SK-N-MC (cell line): ENCODE data around the gene C1QBP.

ENCODE experiments used
- DNase-seq: peaks from one replicate; pipeline ENCODE4 v3.0.0-alpha.2; 2011; ENCODE audit warnings: low read depth, low spot score
- H3K27ac ChIP-seq: fragments of 200-600 bp; sonication (generic); 2 replicates; pipeline ENCODE4 v1.5.1; 2016; ENCODE audit warnings: mixed run types
- H3K36me3 ChIP-seq: fragments of 200-600 bp; sonication (generic); 2 replicates; pipeline ENCODE4 v1.6.1; 2017; ENCODE audit warnings: antibody characterized with exemption, low read length, mixed read lengths; ENCODE audit not compliant: insufficient read depth
- H3K4me3 ChIP-seq: fragments of 200-600 bp; sonication (generic); 2 replicates; pipeline ENCODE4 v1.5.1; 2016
- H3K9ac ChIP-seq: fragments of 200-600 bp; sonication (generic); 2 replicates; pipeline ENCODE4 v1.8.0; 2017; ENCODE audit warnings: mixed run types, mixed read lengths; ENCODE audit not compliant: insufficient read length
- H3K9me3 ChIP-seq: fragments of 200-600 bp; sonication (generic); 2 replicates; pipeline ENCODE4 v1.6.1; 2017; ENCODE audit warnings: low read depth, mild to moderate bottlenecking, antibody characterized with exemption, low read length, moderate library complexity, mixed read lengths
- EZH2 ChIP-seq: fragments of 200-600 bp; sonication (generic); IDR thresholded peaks from one replicate; pipeline ENCODE4 v1.6.1; 2017; ENCODE audit warnings: antibody characterized with exemption
- FOXP2 ChIP-seq: optimal IDR thresholded peaks from 2 replicates; pipeline ENCODE3; 2011; ENCODE audit warnings: mild to moderate bottlenecking, moderate library complexity; ENCODE audit not compliant: insufficient read depth; ENCODE audit errors: extremely low read length, control extremely low read depth
- POLR2AphosphoS5 ChIP-seq: IDR thresholded peaks from 2 replicates; pipeline ENCODE4 v1.6.1; 2012; ENCODE audit warnings: mild to moderate bottlenecking, low read depth, low read length, borderline replicate concordance

Gene C1QBP

DNA sequence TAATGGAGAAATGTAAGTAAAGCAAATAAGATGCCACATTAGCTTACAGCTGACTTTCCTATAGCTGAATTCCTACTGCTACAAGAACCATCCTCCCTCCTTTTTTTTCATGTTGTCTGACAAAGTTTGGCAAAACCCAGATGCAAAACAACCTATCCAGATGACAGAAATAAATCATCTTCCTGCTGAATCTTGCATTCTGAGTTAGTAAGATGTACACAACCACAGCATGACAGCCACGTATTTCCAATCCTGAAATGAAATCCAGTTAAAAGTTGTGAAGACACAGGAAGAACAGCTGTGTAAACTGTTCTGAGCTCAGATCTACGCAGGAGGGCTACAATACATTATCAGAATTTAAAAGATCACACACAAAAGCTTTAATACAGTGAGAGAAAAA is 35.0 kb upstream of the C1QBP start:
- Histone ChIP-seq H3K9me3 (peaks cover 6% of the 10 kb centered on the region; the same call in 1 of the 2 replicates), H3K36me3 (peaks cover 45% of the 10 kb centered on the region), H3K4me3 (no peak overlapping the region), H3K27ac (no peak overlapping the region), H3K9ac (no peak overlapping the region)
- DNase-seq, result no peak
- no peak for TF ChIP-seq EZH2
- no peak for TF ChIP-seq POLR2AphosphoS5
- no peak for TF ChIP-seq FOXP2

DNA sequence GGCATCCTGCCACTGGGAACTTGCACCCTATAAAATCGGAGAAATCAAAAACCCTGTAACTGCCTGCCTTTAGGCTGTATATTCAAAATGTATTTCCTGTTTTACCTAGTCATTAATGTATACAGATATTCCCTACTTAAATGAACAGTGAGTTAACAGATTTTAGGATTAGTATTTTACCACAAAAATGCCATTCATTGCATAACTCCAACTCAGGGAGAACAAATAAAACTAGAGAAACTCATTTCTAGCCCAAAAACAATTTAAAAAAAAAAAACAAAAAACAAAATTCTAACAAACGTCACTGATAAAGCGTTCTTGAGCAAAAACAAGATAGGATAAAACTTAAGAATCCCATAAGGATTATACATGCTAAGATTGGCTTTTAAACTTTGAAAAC is 33.6 kb upstream of the C1QBP start:
- peak overlapping the region; percentile 87 for H3K27ac ChIP-seq
- peak overlapping the region; percentile 43 for H3K9ac ChIP-seq
- no peak for TF ChIP-seq FOXP2
- no peak for TF ChIP-seq EZH2
- TF ChIP-seq POLR2AphosphoS5, result no peak
- no peak for DNase-seq
- H3K36me3 ChIP-seq, result peaks cover 31% of the 10 kb centered on the region
- no peaks in the 10 kb centered on the region for H3K9me3 ChIP-seq
- peak overlapping the region; percentile 36; the same call in 1 of the 2 replicates for H3K4me3 ChIP-seq

DNA sequence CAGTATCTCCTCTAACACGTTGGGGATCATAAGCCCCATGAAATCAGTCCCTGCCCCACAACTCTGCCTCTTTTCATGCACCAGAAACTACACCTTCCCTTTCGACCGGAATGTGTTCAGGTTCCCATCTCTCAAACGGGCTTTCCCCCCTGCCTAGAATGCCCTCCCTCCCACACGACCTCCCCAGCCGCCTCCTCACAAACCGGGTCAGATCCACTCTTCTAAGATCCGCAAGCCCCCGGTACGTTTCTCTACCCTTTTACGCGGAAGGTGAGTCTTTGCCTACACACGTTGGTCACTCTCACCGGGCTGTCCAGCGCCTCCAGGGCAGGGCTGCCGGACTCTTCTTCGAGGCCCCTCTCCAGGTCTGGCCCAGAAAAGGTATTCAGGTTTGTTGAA is 29.1 kb upstream of the C1QBP start:
- Histone ChIP-seq H3K36me3 (peaks cover 9% of the 10 kb centered on the region), H3K4me3 (peak overlapping the region; percentile 94), H3K27ac (no peak overlapping the region), H3K9ac (peak overlapping the region; percentile 92), H3K9me3 (no peaks in the 10 kb centered on the region)
- TF ChIP-seq FOXP2, result no peak
- TF ChIP-seq POLR2AphosphoS5, result no peak
- TF ChIP-seq EZH2, result no peak
- DNase-seq, result no peak

DNA sequence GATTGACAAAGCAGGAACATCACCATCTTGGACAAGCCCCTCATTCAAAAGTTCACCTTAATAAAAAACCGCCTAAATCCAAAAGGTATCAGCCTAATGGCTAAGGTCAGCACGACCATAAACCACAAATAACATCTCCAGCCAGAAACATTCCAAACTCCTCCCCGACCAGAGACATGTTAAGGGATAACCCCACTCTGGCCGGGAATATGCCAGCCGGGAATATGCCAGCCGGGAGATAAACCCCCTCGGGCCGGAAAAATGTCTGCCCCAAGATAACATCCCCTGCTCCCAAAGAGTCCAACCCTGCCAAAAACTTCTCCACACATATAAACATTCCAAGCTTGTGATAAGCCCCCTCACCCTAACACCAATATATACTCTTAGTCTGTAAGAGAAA is 28.5 kb upstream of the C1QBP start:
- no peak for DNase-seq
- Histone ChIP-seq H3K9ac (peak overlapping the region; percentile 92), H3K27ac (no peak overlapping the region), H3K9me3 (no peaks in the 10 kb centered on the region), H3K36me3 (peaks cover 11% of the 10 kb centered on the region), H3K4me3 (peak overlapping the region; percentile 94)
- no peak for TF ChIP-seq EZH2
- no peak for TF ChIP-seq POLR2AphosphoS5
- TF ChIP-seq FOXP2, result no peak

DNA sequence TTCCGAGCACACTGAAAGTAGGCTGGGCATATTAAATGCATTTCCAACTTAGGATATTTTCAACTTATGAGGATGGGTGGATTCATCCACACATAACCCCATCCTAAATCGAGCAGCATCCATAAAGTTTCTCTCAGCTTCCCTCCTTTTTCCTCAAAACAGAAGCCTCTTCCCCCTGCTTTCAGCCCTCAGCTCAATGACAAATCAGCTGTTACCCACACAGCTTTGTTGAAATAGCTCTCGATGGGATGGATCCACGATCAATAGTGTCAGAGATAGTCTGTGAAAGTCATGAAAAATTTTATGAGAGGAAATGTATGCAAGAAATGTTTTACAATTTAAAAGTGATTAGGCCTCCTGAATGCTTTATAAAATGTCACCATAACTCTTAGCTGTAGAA is 27.3 kb upstream of the C1QBP start:
- Histone ChIP-seq H3K27ac (no peak overlapping the region), H3K9ac (peak overlapping the region; percentile 92), H3K4me3 (peak overlapping the region; percentile 94), H3K9me3 (no peaks in the 10 kb centered on the region), H3K36me3 (peaks cover 15% of the 10 kb centered on the region)
- no peak for DNase-seq
- TF ChIP-seq POLR2AphosphoS5, result no peak
- no peak for TF ChIP-seq FOXP2

DNA sequence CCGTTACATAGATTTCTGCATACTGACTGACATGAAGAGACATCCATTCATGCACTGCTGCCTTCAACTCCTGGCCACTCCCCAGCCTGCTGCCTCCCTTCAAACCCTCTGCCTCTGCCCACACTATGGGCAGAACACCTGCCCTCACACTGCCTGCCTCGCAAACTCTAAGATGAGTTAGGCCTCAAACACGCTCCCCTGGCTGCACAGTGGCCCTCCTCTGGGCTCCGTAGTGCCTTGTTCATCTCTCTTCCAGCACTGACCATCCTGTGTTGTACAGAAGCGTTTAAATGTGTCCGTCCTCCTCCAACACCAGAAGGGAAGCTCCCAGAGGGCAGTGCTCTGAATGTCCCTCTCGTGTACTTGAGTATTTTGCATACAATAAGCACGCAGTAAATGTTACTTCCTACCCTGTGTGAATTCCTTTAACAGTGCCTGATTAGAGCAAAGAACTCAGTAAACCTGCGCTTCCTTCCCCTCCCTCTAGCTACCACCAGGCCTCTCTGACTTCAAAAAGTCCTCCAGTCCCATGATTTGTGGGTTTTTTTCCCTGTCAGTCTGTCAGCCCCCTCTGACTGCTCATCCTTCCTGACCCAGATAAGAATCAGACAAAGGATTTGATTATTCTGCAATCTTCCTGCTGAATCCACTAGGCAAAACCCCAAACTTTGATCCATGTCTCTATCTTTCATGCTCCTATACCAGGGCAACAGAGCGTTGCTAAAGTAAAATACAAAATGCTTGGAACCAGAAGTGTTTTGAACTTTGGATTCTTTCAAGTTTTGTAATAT is 26.0 kb upstream of the C1QBP start:
- H3K9me3 ChIP-seq, result no peaks in the 10 kb centered on the region
- H3K36me3 ChIP-seq, result peaks cover 21% of the 10 kb centered on the region
- H3K27ac ChIP-seq, result no peak overlapping the region
- peak overlapping the region; percentile 35 for H3K9ac ChIP-seq
- no peak for TF ChIP-seq EZH2
- TF ChIP-seq FOXP2, result no peak
- TF ChIP-seq POLR2AphosphoS5, result no peak
- no peak for DNase-seq
- no peak overlapping the region for H3K4me3 ChIP-seq

DNA sequence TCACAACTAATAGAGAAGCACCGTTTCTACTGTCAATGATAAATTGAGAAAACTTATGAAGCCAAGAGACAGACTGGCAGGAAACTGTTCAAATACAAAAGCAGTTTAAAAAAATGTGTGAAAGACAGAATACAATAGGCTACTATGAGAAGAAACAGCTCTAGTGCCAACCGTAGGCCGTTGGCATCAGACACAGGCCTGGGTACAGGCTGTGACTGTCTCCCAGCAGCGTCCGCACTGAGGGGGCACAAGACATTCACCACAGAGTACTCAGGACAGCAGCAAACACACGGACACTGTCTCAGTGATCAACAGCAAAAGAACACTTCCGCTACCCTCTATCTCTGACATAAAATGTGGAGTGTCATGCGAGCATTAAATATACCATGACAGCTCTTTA is 7.8 kb upstream of the C1QBP start:
- no peak overlapping the region for H3K9ac ChIP-seq
- TF ChIP-seq FOXP2, result no peak
- no peak for TF ChIP-seq POLR2AphosphoS5
- TF ChIP-seq EZH2, result no peak
- no peak overlapping the region for H3K27ac ChIP-seq
- no peaks in the 10 kb centered on the region for H3K9me3 ChIP-seq
- H3K4me3 ChIP-seq, result no peak overlapping the region
- peaks cover 78% of the 10 kb centered on the region for H3K36me3 ChIP-seq
- DNase-seq, result no peak

DNA sequence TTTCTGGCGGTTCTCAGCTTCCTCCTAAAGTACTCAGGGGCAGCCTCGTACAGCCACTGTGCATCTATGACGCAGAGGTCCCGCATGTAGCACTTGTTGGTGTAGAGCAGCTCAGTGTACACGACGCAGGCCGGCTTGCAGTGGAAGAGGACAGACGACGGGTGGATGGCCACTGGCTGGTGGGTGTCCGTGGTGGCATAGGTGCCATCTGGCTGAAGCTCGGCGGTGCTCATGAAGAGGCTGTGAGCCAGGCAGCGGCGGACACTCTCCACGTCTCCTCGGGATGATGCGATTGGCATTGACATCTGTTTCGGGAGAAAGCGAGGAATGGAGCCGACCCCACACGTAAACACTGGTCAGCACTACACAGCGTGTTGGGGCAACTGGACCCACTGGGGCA is 5.3 kb upstream of the C1QBP start:
- Histone ChIP-seq H3K9me3 (no peaks in the 10 kb centered on the region), H3K4me3 (no peak overlapping the region), H3K36me3 (peaks cover 59% of the 10 kb centered on the region)

More for the DNA sequence above, 5.3 kb upstream of the C1QBP start:
- TF ChIP-seq POLR2AphosphoS5, result no peak
- TF ChIP-seq FOXP2, result no peak
- TF ChIP-seq EZH2, result no peak
- Histone ChIP-seq H3K27ac (no peak overlapping the region), H3K9ac (no peak overlapping the region)
- no peak for DNase-seq
